ENCODE data around the gene DLG2.

DLG2 gene

DNA sequence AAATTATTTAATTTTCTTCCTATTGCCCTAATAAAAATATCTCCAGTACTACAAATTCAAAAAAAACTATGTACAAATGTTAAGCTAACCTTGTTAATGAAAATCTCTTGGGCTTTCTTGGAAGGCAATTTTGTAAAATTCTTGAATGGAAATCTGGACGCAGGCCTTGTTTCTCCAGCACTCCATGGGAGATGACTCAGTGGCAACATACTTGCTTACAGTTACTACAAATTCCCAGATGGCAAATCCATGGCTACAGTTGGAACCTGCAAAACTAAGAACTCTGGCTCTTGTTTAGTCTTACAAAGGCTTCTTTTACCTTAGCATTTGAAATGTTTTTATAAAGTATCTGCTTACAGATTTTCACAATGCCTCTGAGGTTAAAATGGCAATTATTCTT lies 725.2 kb downstream of the DLG2 start:
- H3K4me3 ChIP-seq (ENCODE audit: insufficient read depth in 1 of 2, low read depth in 1 of 2, low read length in 2 of 2) = peak overlapping the region in 1 of 2 experiments; percentile 27
- no peaks in the 10 kb centered on the region for H3K79me1 ChIP-seq (replicated peaks; ENCODE audit: low read length, poor library complexity, severe bottlenecking)
- no peak overlapping the region for H2BK120ac ChIP-seq (ENCODE audit: low read depth, low read length)
- no peak overlapping the region for H3K23ac ChIP-seq (ENCODE audit: low read length in 2 of 2)
- no peaks in the 10 kb centered on the region for H3K36me3 ChIP-seq (ENCODE audit: control insufficient read depth in 1 of 2, insufficient read depth in 2 of 2, low read depth in 1 of 2, low read length in 2 of 2)
- no peak overlapping the region for H3K14ac ChIP-seq (ENCODE audit: low read length in 2 of 2)
- no peak overlapping the region for H2AFZ ChIP-seq (ENCODE audit: low read depth, low read length)
- 59% methylated on average over 1 of the region's 1 CpG for WGBS
- no peaks in the 10 kb centered on the region for H3K4me1 ChIP-seq (ENCODE audit: control insufficient read depth, insufficient read depth, low read depth, low read length)
- H4K8ac ChIP-seq (ENCODE audit: low read length) = no peak overlapping the region
- peak overlapping the region; percentile 3 for H3K9ac ChIP-seq (ENCODE audit: low read length)
- H2AK5ac ChIP-seq (ENCODE audit: low read length, severe bottlenecking) = no peak overlapping the region
- H2BK15ac ChIP-seq (ENCODE audit: low read depth, poor library complexity, severe bottlenecking) = no peak overlapping the region
- H2BK12ac ChIP-seq (ENCODE audit: low read length in 2 of 2) = no peak overlapping the region
- H2BK5ac ChIP-seq (ENCODE audit: low read depth, low read length, poor library complexity, severe bottlenecking) = no peak overlapping the region
- no peak overlapping the region for H4K91ac ChIP-seq (ENCODE audit: low read length)
- no peaks in the 10 kb centered on the region for H3K9me3 ChIP-seq (ENCODE audit: control insufficient read depth, low read length)
- no peak overlapping the region for H3K4ac ChIP-seq (ENCODE audit: low read depth in 1 of 2, low read length in 2 of 2)
- H3K27ac ChIP-seq (ENCODE audit: low read length, poor library complexity, severe bottlenecking) = no peak overlapping the region
- no peak overlapping the region for H3K4me2 ChIP-seq (ENCODE audit: low read length, poor library complexity, severe bottlenecking)
- H3K27me3 ChIP-seq (ENCODE audit: control insufficient read depth in 1 of 2, insufficient read depth in 1 of 2, low read length in 2 of 2) = no peaks in the 10 kb centered on the region
- no peak for DNase-seq
- no peak overlapping the region for H3K18ac ChIP-seq (ENCODE audit: low read depth in 1 of 2, low read length in 2 of 2)

GRCh38 chr11:84899740-84900139 lies 727.4 kb downstream of the DLG2 start:
- Histone ChIP-seq H3K79me1 (replicated peaks; ENCODE audit: low read length, poor library complexity, severe bottlenecking) (no peaks in the 10 kb centered on the region), H3K9ac (ENCODE audit: low read length) (no peak overlapping the region), H4K91ac (ENCODE audit: low read length) (no peak overlapping the region), H2BK5ac (ENCODE audit: low read depth, low read length, poor library complexity, severe bottlenecking) (no peak overlapping the region), H3K4me2 (ENCODE audit: low read length, poor library complexity, severe bottlenecking) (no peak overlapping the region), H3K4me1 (ENCODE audit: control insufficient read depth, insufficient read depth, low read depth, low read length) (no peaks in the 10 kb centered on the region), H3K14ac (ENCODE audit: low read length in 2 of 2) (no peak overlapping the region), H2BK120ac (ENCODE audit: low read depth, low read length) (no peak overlapping the region), H3K27ac (ENCODE audit: low read length, poor library complexity, severe bottlenecking) (no peak overlapping the region), H2BK15ac (ENCODE audit: low read depth, poor library complexity, severe bottlenecking) (no peak overlapping the region), H3K23ac (ENCODE audit: low read length in 2 of 2) (no peak overlapping the region), H2AFZ (ENCODE audit: low read depth, low read length) (no peak overlapping the region), H2BK12ac (ENCODE audit: low read length in 2 of 2) (no peak overlapping the region), H3K4ac (ENCODE audit: low read depth in 1 of 2, low read length in 2 of 2) (no peak overlapping the region), H3K27me3 (ENCODE audit: control insufficient read depth in 1 of 2, insufficient read depth in 1 of 2, low read length in 2 of 2) (no peaks in the 10 kb centered on the region), H3K4me3 (ENCODE audit: insufficient read depth in 1 of 2, low read depth in 1 of 2, low read length in 2 of 2) (no peak overlapping the region), H3K9me3 (ENCODE audit: control insufficient read depth, low read length) (no peaks in the 10 kb centered on the region), H3K36me3 (ENCODE audit: control insufficient read depth in 1 of 2, insufficient read depth in 2 of 2, low read depth in 1 of 2, low read length in 2 of 2) (no peaks in the 10 kb centered on the region), H4K8ac (ENCODE audit: low read length) (no peak overlapping the region), H2AK5ac (ENCODE audit: low read length, severe bottlenecking) (no peak overlapping the region), H3K18ac (ENCODE audit: low read depth in 1 of 2, low read length in 2 of 2) (no peak overlapping the region)
- peak; percentile 17 for DNase-seq

DNA sequence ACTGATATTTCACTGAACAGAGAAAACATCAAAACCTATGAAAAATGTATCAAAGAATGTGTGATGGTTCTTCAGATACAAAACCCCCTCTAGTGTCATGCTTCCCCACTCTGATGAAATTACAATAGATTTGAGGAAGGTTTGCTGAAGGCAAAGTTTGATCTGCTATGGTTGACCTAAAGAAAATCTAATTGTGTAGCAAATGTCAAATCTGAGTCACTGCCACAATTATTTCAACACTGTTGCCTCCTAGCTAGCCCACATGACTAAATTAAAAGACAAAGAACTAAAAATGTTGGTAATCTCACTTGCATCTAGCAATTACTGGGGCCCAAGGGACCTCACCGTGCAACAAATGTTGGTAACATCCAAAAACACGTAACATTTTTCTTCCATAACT lies 728.0 kb downstream of the DLG2 start:
- no peak for DNase-seq
- H2BK5ac ChIP-seq (ENCODE audit: low read depth, low read length, poor library complexity, severe bottlenecking) = no peak overlapping the region
- 100% methylated on average over 1 of the region's 2 CpGs for WGBS

GRCh38 chr11:84894666-84895065 lies 732.5 kb downstream of the DLG2 start:
- Histone ChIP-seq H2AFZ (ENCODE audit: low read depth, low read length) (no peak overlapping the region), H2BK12ac (ENCODE audit: low read length in 2 of 2) (no peak overlapping the region), H2BK5ac (ENCODE audit: low read depth, low read length, poor library complexity, severe bottlenecking) (no peak overlapping the region), H3K4me1 (ENCODE audit: control insufficient read depth, insufficient read depth, low read depth, low read length) (no peaks in the 10 kb centered on the region), H3K9me3 (ENCODE audit: control insufficient read depth, low read length) (no peaks in the 10 kb centered on the region), H2BK120ac (ENCODE audit: low read depth, low read length) (no peak overlapping the region), H2BK15ac (ENCODE audit: low read depth, poor library complexity, severe bottlenecking) (no peak overlapping the region), H3K4ac (ENCODE audit: low read depth in 1 of 2, low read length in 2 of 2) (no peak overlapping the region), H3K27ac (ENCODE audit: low read length, poor library complexity, severe bottlenecking) (no peak overlapping the region), H3K23ac (ENCODE audit: low read length in 2 of 2) (no peak overlapping the region), H2AK5ac (ENCODE audit: low read length, severe bottlenecking) (no peak overlapping the region), H4K8ac (ENCODE audit: low read length) (no peak overlapping the region), H3K14ac (ENCODE audit: low read length in 2 of 2) (no peak overlapping the region), H3K4me2 (ENCODE audit: low read length, poor library complexity, severe bottlenecking) (no peak overlapping the region), H3K9ac (ENCODE audit: low read length) (no peak overlapping the region), H3K18ac (ENCODE audit: low read depth in 1 of 2, low read length in 2 of 2) (no peak overlapping the region), H3K36me3 (ENCODE audit: control insufficient read depth in 1 of 2, insufficient read depth in 2 of 2, low read depth in 1 of 2, low read length in 2 of 2) (no peaks in the 10 kb centered on the region), H3K27me3 (ENCODE audit: control insufficient read depth in 1 of 2, insufficient read depth in 1 of 2, low read length in 2 of 2) (no peaks in the 10 kb centered on the region), H3K4me3 (ENCODE audit: insufficient read depth in 1 of 2, low read depth in 1 of 2, low read length in 2 of 2) (no peak overlapping the region), H3K79me1 (replicated peaks; ENCODE audit: low read length, poor library complexity, severe bottlenecking) (no peaks in the 10 kb centered on the region), H4K91ac (ENCODE audit: low read length) (no peak overlapping the region)
- DNase-seq = no peak
- 100% methylated on average over 1 of the region's 2 CpGs for WGBS

More for the DNA sequence above, 728.0 kb downstream of the DLG2 start:
- Histone ChIP-seq H3K36me3 (ENCODE audit: control insufficient read depth in 1 of 2, insufficient read depth in 2 of 2, low read depth in 1 of 2, low read length in 2 of 2) (no peaks in the 10 kb centered on the region), H3K9ac (ENCODE audit: low read length) (no peak overlapping the region), H2AK5ac (ENCODE audit: low read length, severe bottlenecking) (no peak overlapping the region), H3K4me2 (ENCODE audit: low read length, poor library complexity, severe bottlenecking) (no peak overlapping the region), H3K27me3 (ENCODE audit: control insufficient read depth in 1 of 2, insufficient read depth in 1 of 2, low read length in 2 of 2) (no peaks in the 10 kb centered on the region), H4K8ac (ENCODE audit: low read length) (no peak overlapping the region), H3K23ac (ENCODE audit: low read length in 2 of 2) (no peak overlapping the region), H3K9me3 (ENCODE audit: control insufficient read depth, low read length) (no peaks in the 10 kb centered on the region), H3K4me1 (ENCODE audit: control insufficient read depth, insufficient read depth, low read depth, low read length) (no peaks in the 10 kb centered on the region), H3K14ac (ENCODE audit: low read length in 2 of 2) (no peak overlapping the region), H3K27ac (ENCODE audit: low read length, poor library complexity, severe bottlenecking) (no peak overlapping the region), H2BK12ac (ENCODE audit: low read length in 2 of 2) (no peak overlapping the region), H3K79me1 (replicated peaks; ENCODE audit: low read length, poor library complexity, severe bottlenecking) (no peaks in the 10 kb centered on the region), H2AFZ (ENCODE audit: low read depth, low read length) (no peak overlapping the region), H2BK120ac (ENCODE audit: low read depth, low read length) (no peak overlapping the region), H4K91ac (ENCODE audit: low read length) (no peak overlapping the region), H3K4ac (ENCODE audit: low read depth in 1 of 2, low read length in 2 of 2) (no peak overlapping the region), H3K18ac (ENCODE audit: low read depth in 1 of 2, low read length in 2 of 2) (no peak overlapping the region), H2BK15ac (ENCODE audit: low read depth, poor library complexity, severe bottlenecking) (no peak overlapping the region), H3K4me3 (ENCODE audit: insufficient read depth in 1 of 2, low read depth in 1 of 2, low read length in 2 of 2) (no peak overlapping the region)

Measured in mesenchymal stem cell (in vitro differentiated cells and primary cell).